DND-41 (cell line): ENCODE measurements around the gene EYS.

Source experiments
- EZH2 ChIP-seq: IDR thresholded peaks from 3 replicates; pipeline ENCODE4 v1.6.1; 2012; ENCODE audit warnings: borderline replicate concordance, low read depth, mild to moderate bottlenecking, moderate library complexity, low read length, inconsistent platforms; ENCODE audit not compliant: severe bottlenecking
- TF ChIP-seq, protein P1 (sequence below): IDR thresholded peaks from 2 replicates; pipeline ENCODE4 v1.5.1; 2012; ENCODE audit warnings: borderline replicate concordance, low read length, moderate library complexity, mild to moderate bottlenecking; ENCODE audit not compliant: poor library complexity, severe bottlenecking; ENCODE audit errors: extremely low read depth

DNA sequence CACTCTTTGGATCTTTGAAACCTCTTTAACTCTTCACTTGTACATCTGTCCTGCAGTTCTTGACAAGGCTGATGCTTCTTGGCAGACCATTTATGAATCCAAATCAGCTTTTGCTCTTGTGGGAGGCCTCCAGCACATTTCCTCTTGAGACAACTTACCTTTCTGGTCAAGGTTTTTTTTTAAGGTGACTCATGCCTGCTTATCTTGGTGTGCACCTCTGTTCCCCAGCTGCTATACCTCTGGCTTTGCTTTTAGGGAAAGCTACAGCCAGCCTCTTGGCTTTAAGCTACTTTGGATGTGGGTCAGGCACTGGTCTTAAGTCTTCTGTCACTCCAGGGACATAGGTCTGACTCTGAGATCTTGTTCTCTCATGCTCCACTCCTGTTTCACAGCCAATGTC is 1965.0 kb downstream of the EYS start:
- TF ChIP-seq, protein P1, sequence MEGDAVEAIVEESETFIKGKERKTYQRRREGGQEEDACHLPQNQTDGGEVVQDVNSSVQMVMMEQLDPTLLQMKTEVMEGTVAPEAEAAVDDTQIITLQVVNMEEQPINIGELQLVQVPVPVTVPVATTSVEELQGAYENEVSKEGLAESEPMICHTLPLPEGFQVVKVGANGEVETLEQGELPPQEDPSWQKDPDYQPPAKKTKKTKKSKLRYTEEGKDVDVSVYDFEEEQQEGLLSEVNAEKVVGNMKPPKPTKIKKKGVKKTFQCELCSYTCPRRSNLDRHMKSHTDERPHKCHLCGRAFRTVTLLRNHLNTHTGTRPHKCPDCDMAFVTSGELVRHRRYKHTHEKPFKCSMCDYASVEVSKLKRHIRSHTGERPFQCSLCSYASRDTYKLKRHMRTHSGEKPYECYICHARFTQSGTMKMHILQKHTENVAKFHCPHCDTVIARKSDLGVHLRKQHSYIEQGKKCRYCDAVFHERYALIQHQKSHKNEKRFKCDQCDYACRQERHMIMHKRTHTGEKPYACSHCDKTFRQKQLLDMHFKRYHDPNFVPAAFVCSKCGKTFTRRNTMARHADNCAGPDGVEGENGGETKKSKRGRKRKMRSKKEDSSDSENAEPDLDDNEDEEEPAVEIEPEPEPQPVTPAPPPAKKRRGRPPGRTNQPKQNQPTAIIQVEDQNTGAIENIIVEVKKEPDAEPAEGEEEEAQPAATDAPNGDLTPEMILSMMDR = no peak
- TF ChIP-seq EZH2 = no peak
